K562 (cell line): ENCODE data around the gene TNFSF13B. TPM values are rescaled to one million over a fixed set of nuclear protein-coding genes. Genes with fewer than 3 reads are reported as not detected.

Experiments
- ATAC-seq: fragments of 200-7000 bp; cut with Tn5 transposase; 3 replicates; pipeline ENCODE4 v1.9.1; 2020; ENCODE audit warnings: moderate library complexity
- BruUV-seq: library from RNA; stranded (reverse); fragments of 400-500 nt; replicated peaks from 2 replicates; lab custom pipeline; 2021; lab: Mats Ljungman, UMichigan
- CTCF ChIA-PET: fragments of 300-600 bp; formaldehyde crosslinking; extraction: SDS; loops from one replicate; lab custom pipeline; 2021; ENCODE audit warnings: low intra/inter-chr PET ratio; lab: Yijun Ruan, JAX
- POLR2A ChIA-PET: fragments of 300-600, 350-650 bp; sonication (Branson Sonifier 250); formaldehyde crosslinking; extraction: SDS; loops from one replicate; lab custom pipeline; 2021; ENCODE audit warnings: antibody characterized with exemption, inconsistent platforms; lab: Yijun Ruan, JAX
- DNase-seq, 4 experiments: peaks; one replicate each; pipeline versions ENCODE4 v3.0.0 to v3.0.0-alpha.2; 2011 to 2018; ENCODE audit warnings: low spot score in 3 of 4, mixed read lengths in 3 of 4; ENCODE audit errors: extremely low read depth in 1 of 4
- FAIRE-seq: peaks from 2 replicates; lab custom pipeline; 2011; peaks lifted over from hg19 to GRCh38; lab: Jason Lieb, UNC
- H2AFZ ChIP-seq: 2 replicates; pipeline ENCODE4 v1.6.0; 2011; ENCODE audit warnings: low read depth, low read length, control low read depth, inconsistent platforms
- H3K27ac ChIP-seq: fragments of 200-600 bp; 3 replicates; pipeline ENCODE4 v1.8.0; 2011; ENCODE audit warnings: low read depth, mild to moderate bottlenecking, control low read depth, inconsistent platforms, low read length, moderate library complexity, mixed read lengths; ENCODE audit errors: extremely low read depth
- H3K27me3 ChIP-seq, 2 experiments: fragments of 300-600 bp in 1 of 2; 2 replicates in 1 of 2; 3 replicates in 1 of 2; pipeline versions ENCODE4 v1.6.0 to v1.8.0; 2011; ENCODE audit warnings: inconsistent platforms in 2 of 2, low read length in 2 of 2, mild to moderate bottlenecking in 1 of 2, mixed read lengths in 1 of 2, moderate library complexity in 1 of 2; ENCODE audit not compliant: control insufficient read depth in 2 of 2, insufficient read depth in 2 of 2
- H3K36me3 ChIP-seq: fragments of 300-600 bp; 3 replicates; pipeline ENCODE4 v1.8.0; 2011; ENCODE audit warnings: mild to moderate bottlenecking, low read length, inconsistent platforms; ENCODE audit not compliant: control insufficient read depth, insufficient read depth
- H3K4me1 ChIP-seq, 2 experiments: fragments of 200-600 bp in 1 of 2; replicated peaks in 1 of 2; 2 replicates in 1 of 2; 3 replicates in 1 of 2; pipeline versions ENCODE4 v1.5.1 to v1.8.0; 2011; ENCODE audit warnings: inconsistent platforms in 2 of 2, low read length in 2 of 2, mild to moderate bottlenecking in 1 of 2, mixed read lengths in 1 of 2, moderate library complexity in 1 of 2; ENCODE audit not compliant: control insufficient read depth in 2 of 2, insufficient read depth in 2 of 2
- H3K4me2 ChIP-seq: 2 replicates; pipeline ENCODE4 v1.6.1; 2011; ENCODE audit warnings: low read length, control low read depth, inconsistent platforms, mixed read lengths; ENCODE audit not compliant: insufficient read depth
- H3K4me3 ChIP-seq: fragments of 200-600 bp; sonication (generic), shearing (Covaris generic); 2 replicates; pipeline ENCODE4 v1.5.1; 2016; ENCODE audit warnings: control low read depth, inconsistent platforms
- H3K79me2 ChIP-seq: fragments of 200-600 bp; 3 replicates; pipeline ENCODE4 v1.8.0; 2011; ENCODE audit warnings: low read length, inconsistent platforms; ENCODE audit not compliant: control insufficient read depth, insufficient read depth
- H3K9ac ChIP-seq, 2 experiments: 2 replicates each; pipeline versions ENCODE4 v1.6.0 to v1.6.1; 2011; ENCODE audit warnings: low read depth in 2 of 2, low read length in 2 of 2, control low read depth in 1 of 2, inconsistent platforms in 1 of 2, mild to moderate bottlenecking in 1 of 2, mixed read lengths in 1 of 2; ENCODE audit not compliant: insufficient read depth in 1 of 2
- H3K9me1 ChIP-seq: one replicate; pipeline ENCODE4 v1.6.0; 2011; ENCODE audit warnings: inconsistent platforms, mild to moderate bottlenecking, low read length, moderate library complexity; ENCODE audit not compliant: control insufficient read depth, insufficient read depth
- H3K9me3 ChIP-seq: replicated peaks from 2 replicates; pipeline ENCODE4 v1.5.1; 2011; ENCODE audit warnings: low read depth, low read length, inconsistent platforms; ENCODE audit not compliant: control insufficient read depth, insufficient read depth
- H4K20me1 ChIP-seq: replicated peaks from 2 replicates; pipeline ENCODE4 v1.6.1; 2011; ENCODE audit warnings: low read length, inconsistent platforms, mixed read lengths; ENCODE audit not compliant: control insufficient read depth, insufficient read depth
- FOXA1 ChIP-seq: fragments of 450-650 bp; IDR thresholded peaks from 2 replicates; pipeline ENCODE4 v1.6.1; 2016; ENCODE audit warnings: mild to moderate bottlenecking, borderline replicate concordance
- HNRNPH1 ChIP-seq: fragments of 200-400 bp; formaldehyde crosslinking; optimal IDR thresholded peaks from 2 replicates; pipeline ENCODE3; 2017; ENCODE audit warnings: low read depth, mild to moderate bottlenecking, low read length, moderate library complexity
- MAFG ChIP-seq: fragments of 450-650 bp; conservative IDR thresholded peaks from 2 replicates; pipeline ENCODE4 v1.6.1; 2016; ENCODE audit warnings: missing genetic modification characterization, missing compliant biosample characterization
- NCOA6 ChIP-seq: fragments of 450-650 bp; IDR thresholded peaks from 2 replicates; pipeline ENCODE4 v1.6.1; 2017; ENCODE audit warnings: mild to moderate bottlenecking
- RNF219 ChIP-seq: fragments of 250-450 bp; sonication (Bioruptor Pico); IDR thresholded peaks from 2 replicates; pipeline ENCODE4 v1.5.0; 2022; ENCODE audit warnings: mild to moderate bottlenecking
- TAF9B ChIP-seq: fragments of 450-650 bp; IDR thresholded peaks from 2 replicates; pipeline ENCODE4 v1.6.1; 2018; ENCODE audit warnings: mild to moderate bottlenecking; ENCODE audit not compliant: partially characterized antibody
- ZNF143 ChIP-seq: sonication (generic); formaldehyde crosslinking; IDR thresholded peaks from 2 replicates; pipeline ENCODE4 v1.9.0; 2022; ENCODE audit warnings: mild to moderate bottlenecking, missing genetic modification reagents
- ZNF253 ChIP-seq: fragments of 250-450 bp; sonication (Bioruptor Pico); conservative IDR thresholded peaks from 2 replicates; pipeline ENCODE4 v1.6.1; 2021; ENCODE audit warnings: mild to moderate bottlenecking
- ZNF507 ChIP-seq: conservative IDR thresholded peaks from 2 replicates; pipeline ENCODE4 v1.6.1; 2017; ENCODE audit warnings: missing genetic modification characterization, missing compliant biosample characterization
- WGBS: fragments of 100-300 bp; shearing (Covaris generic); methylation state at CpG from one replicate; pipeline ENCODE4 v1.1.6; 2016; ENCODE audit warnings: low coverage, mixed read lengths; ENCODE audit not compliant: insufficient coverage; ENCODE audit errors: missing lambda C conversion rate; 5-methylcytosine and 5-hydroxymethylcytosine counted together
- in situ Hi-C: fragments of 300-500 bp; cut with MboI; formaldehyde crosslinking; loops from 4 replicates; pipeline ENCODE4 v1.15.0; 2018; ENCODE audit warnings: inconsistent platforms, mixed read lengths
- intact Hi-C: fragments of 100-400 bp; cut with micrococcal nuclease; formaldehyde crosslinking; loops from 2 replicates; pipeline ENCODE4 v1.14.2; 2022
- polyA plus RNA-seq, 8 experiments: library from polyadenylated mRNA; depleted of rRNA in 4 of 8; stranded (reverse) in 5 of 8; unstranded in 3 of 8; fragments of >200 nt; fragmentation: Nextera tagmentation in 2 of 8; fragmentation: Illumina TruSeq in 1 of 8; extraction: Ambion mirVana in 2 of 8; extraction: Trizol in 1 of 8; gene quantifications; 2 replicates each; pipeline versions ENCODE4 v1.2.1 to v1.2.3, GENCODE V29; 2011 to 2014; ENCODE audit warnings: inconsistent platforms in 1 of 8, missing spikeins in 1 of 8
- total RNA-seq, 7 experiments: library from RNA; depleted of rRNA in 6 of 7; stranded (reverse); fragments of >200 nt in 6 of 7; fragmentation: Illumina TruSeq in 2 of 7; extraction: Trizol in 2 of 7; gene quantifications; 2 replicates each; pipeline versions ENCODE4 v1.2.1 to v1.2.3, GENCODE V29; 2011 to 2021; ENCODE audit warnings: low replicate concordance in 1 of 7
- TF ChIP-seq, protein P1 (sequence below), 2 experiments: fragments of 450-650 bp; conservative IDR thresholded peaks; 2 replicates each; pipeline ENCODE4 v1.6.1; 2017; ENCODE audit warnings: mild to moderate bottlenecking in 2 of 2, moderate library complexity in 2 of 2
- TF ChIP-seq, protein P2 (sequence below): sonication (generic); formaldehyde crosslinking; IDR thresholded peaks from 2 replicates; pipeline ENCODE4 v1.8.0; 2022; ENCODE audit warnings: missing genetic modification reagents, mild to moderate bottlenecking, moderate library complexity, borderline replicate concordance

TNFSF13B gene
- total and polyA plus RNA-seq, 9 of the 15 experiments (the other 6 are each of a cell fraction or from before 2014, with no cell fraction given): 1.1 to 2.1 (median 1.5) TPM

DNA sequence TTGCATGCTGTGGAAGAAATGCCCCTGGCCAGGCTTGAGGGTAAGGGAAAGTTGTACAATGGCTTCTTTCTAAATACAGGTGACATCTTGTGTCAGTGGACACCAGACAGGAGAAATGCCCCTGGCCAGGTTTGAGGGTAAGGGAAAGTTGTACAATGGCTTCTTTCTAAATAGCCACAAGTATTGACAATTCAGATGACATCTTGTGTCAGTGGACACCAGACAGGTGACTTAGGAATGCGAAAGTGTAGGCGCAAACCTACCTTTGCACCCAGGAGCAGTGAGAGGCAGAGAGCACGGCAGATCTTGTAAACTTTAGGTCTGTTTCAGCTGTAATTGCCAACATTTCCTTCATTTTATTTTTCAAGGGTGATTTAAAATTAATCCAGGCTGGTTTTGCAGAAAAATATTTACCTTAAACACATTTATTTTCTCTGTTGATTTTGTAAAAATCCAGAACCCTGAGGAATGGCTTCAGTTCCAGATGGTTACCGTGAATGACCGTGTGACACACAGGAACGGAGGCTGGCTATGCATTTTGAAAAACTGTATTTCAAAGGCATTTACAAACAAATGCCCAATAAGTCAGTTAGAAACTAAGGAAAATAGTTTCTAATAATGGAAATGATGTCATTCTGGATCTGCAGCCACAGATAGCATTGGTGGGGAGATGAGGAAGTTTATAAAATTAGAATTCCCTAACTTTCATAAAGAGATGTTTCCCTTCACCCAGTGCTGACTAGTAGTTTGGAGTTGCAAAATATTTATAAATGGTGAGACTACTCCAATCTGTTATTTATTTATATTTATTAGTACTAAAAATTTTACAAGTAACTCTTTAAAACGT lies 34.9 kb downstream of the TNFSF13B start:
- Histone ChIP-seq H3K79me2 (no peaks in the 10 kb centered on the region), H3K4me1 (no peaks in the 10 kb centered on the region), H2AFZ (peak overlapping the region; percentile 70), H3K36me3 (no peaks in the 10 kb centered on the region), H4K20me1 (no peaks in the 10 kb centered on the region), H3K9me1 (no peaks in the 10 kb centered on the region), H3K9ac (no peak overlapping the region), H3K9me3 (no peaks in the 10 kb centered on the region), H3K27me3 (no peaks in the 10 kb centered on the region)
- BruUV-seq: no TSS peak
- in situ Hi-C loops (no loop called here), intact Hi-C loops (no loop called here)
- ChIA-PET CTCF (no interaction called here), POLR2A (no interaction called here)
- no peak for DNase-seq
- TF ChIP-seq ZNF143 (CRISPR knock-in tag): no peak
- TF ChIP-seq, all 486 proteins: peak for 0
- no peak overlapping the region for H3K27ac ChIP-seq
- ATAC-seq: no peak
- FAIRE-seq: no peak
- H3K4me2 ChIP-seq: no peak overlapping the region
- no peak overlapping the region for H3K4me3 ChIP-seq
- WGBS: 22% methylated on average over 7 of the region's 7 CpGs

DNA sequence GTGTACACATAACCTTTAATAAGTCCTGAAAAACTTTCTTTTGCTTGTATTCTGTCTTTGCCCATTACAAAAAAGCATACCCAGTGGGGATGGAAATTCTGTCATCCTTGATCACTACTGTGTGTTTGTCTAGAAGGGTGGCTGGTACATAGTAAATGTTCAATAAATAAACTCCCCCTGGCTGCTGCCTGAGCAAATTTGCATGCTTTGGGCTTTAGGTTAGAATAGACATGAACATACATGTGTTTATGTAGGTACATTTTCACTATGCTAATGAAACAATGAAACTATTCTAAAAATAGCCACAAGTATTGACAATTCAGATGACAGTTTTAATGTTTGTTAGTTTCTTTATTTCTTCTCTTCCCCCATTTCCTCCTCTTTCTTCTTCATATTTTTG lies 36.1 kb downstream of the TNFSF13B start:
- FAIRE-seq: no peak
- TF ChIP-seq ZNF507 (tag): no peak
- TF ChIP-seq HNRNPH1: no peak
- TF ChIP-seq MAFG (tag): no peak
- TF ChIP-seq FOXA1: no peak
- TF ChIP-seq ZNF253 (CRISPR knock-in tag): no peak
- no peak for TF ChIP-seq RNF219 (CRISPR knock-in tag)
- TF ChIP-seq, protein P1, sequence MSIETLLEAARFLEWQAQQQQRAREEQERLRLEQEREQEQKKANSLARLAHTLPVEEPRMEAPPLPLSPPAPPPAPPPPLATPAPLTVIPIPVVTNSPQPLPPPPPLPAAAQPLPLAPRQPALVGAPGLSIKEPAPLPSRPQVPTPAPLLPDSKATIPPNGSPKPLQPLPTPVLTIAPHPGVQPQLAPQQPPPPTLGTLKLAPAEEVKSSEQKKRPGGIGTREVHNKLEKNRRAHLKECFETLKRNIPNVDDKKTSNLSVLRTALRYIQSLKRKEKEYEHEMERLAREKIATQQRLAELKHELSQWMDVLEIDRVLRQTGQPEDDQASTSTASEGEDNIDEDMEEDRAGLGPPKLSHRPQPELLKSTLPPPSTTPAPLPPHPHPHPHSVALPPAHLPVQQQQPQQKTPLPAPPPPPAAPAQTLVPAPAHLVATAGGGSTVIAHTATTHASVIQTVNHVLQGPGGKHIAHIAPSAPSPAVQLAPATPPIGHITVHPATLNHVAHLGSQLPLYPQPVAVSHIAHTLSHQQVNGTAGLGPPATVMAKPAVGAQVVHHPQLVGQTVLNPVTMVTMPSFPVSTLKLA (conservative IDR thresholded peaks at IDR 0.05): no peak
- TF ChIP-seq NCOA6: no peak
- no peak for TF ChIP-seq TAF9B
- TF ChIP-seq, protein P2, sequence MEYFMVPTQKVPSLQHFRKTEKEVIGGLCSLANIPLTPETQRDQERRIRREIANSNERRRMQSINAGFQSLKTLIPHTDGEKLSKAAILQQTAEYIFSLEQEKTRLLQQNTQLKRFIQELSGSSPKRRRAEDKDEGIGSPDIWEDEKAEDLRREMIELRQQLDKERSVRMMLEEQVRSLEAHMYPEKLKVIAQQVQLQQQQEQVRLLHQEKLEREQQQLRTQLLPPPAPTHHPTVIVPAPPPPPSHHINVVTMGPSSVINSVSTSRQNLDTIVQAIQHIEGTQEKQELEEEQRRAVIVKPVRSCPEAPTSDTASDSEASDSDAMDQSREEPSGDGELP (CRISPR knock-in tag): no peak

More for the DNA sequence above, 36.1 kb downstream of the TNFSF13B start:
- BruUV-seq: no TSS peak
- intact Hi-C loops (no loop called here), in situ Hi-C loops (no loop called here)
- Histone ChIP-seq H3K9me1 (no peaks in the 10 kb centered on the region), H3K4me1 (no peaks in the 10 kb centered on the region), H3K4me3 (no peak overlapping the region), H3K9me3 (no peaks in the 10 kb centered on the region), H4K20me1 (no peaks in the 10 kb centered on the region), H3K27me3 (no peaks in the 10 kb centered on the region), H3K4me2 (no peak overlapping the region), H3K79me2 (no peaks in the 10 kb centered on the region), H3K36me3 (no peaks in the 10 kb centered on the region), H2AFZ (no peak overlapping the region), H3K27ac (no peak overlapping the region), H3K9ac (no peak overlapping the region)
- ATAC-seq: no peak
- no peak for DNase-seq
- ChIA-PET POLR2A (no interaction called here), CTCF (no interaction called here)
